ENCODE results near the gene RPL13. TPM values are rescaled to one million over a fixed set of nuclear protein-coding genes. Genes with fewer than 3 reads are reported as not detected.
"Not testable (repeated sequence)": the region's sequence is repeated elsewhere in the genome, so short reads cannot be mapped to it uniquely, and the experiment has no call there.

The RPL13 gene
- polyA plus RNA-seq, 1 donor, result 3,996 TPM

DNA sequence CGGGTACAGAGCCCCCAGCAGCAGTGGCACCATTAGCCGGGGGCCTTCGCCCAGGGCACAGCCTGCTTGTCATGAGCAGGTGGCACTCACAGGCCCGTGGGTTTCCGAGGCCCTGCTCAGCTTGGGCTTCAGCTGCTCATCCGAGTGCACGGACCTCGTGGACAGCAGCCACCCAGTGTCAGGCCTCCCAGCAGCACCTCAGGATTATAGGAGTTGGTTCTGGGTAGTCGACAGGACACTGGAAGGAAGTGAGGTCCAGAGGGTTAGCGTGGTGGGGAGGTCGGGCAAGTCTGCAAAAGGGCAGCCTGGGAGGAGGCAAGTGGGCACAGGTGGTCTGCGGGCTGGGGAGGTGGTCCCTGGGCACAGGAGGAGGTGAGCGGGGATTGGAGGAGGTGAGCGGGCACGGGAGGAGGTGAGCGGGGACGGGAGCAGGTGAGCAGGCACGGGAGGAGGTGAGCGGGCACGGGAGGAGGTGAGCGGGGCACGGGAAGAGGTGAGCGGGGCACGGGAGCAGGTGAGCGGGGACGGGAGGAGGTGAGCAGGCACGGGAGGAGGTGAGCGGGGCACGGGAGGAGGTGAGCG is 10.0 kb downstream of the RPL13 start:
- Histone ChIP-seq H3K27ac (ENCODE audit: low read length) (no peak overlapping the region), H3K27me3 (ENCODE audit: control insufficient read depth, insufficient read depth, low read length) (peaks cover 22% of the 10 kb centered on the region), H3K9me3 (ENCODE audit: control insufficient read depth, low read depth, low read length) (peaks cover 2% of the 10 kb centered on the region), H3K36me3 (ENCODE audit: control insufficient read depth, insufficient read depth, low read length) (no peaks in the 10 kb centered on the region), H3K4me3 (ENCODE audit: low read length) (no peak overlapping the region), H3K4me1 (ENCODE audit: control insufficient read depth, insufficient read depth, low read length) (peaks cover 37% of the 10 kb centered on the region)
- no CpG with 5 or more reads among the region's 30 CpGs for WGBS (ENCODE audit: insufficient coverage, low lambda C conversion rate)
- no peak for DNase-seq

GRCh38 chr16:89570983-89571598 is 10.6 kb downstream of the RPL13 start:
- not testable (repeated sequence) for H3K4me3 ChIP-seq (ENCODE audit: low read length); H3K36me3 ChIP-seq (ENCODE audit: control insufficient read depth, insufficient read depth, low read length); H3K27ac ChIP-seq (ENCODE audit: low read length); H3K9me3 ChIP-seq (ENCODE audit: control insufficient read depth, low read depth, low read length); DNase-seq
- H3K27me3 ChIP-seq (ENCODE audit: control insufficient read depth, insufficient read depth, low read length), result peaks cover 26% of the 10 kb centered on the region
- H3K4me1 ChIP-seq (ENCODE audit: control insufficient read depth, insufficient read depth, low read length), result peaks cover 31% of the 10 kb centered on the region
- 80% methylated on average over 2 of the region's 36 CpGs for WGBS (ENCODE audit: insufficient coverage, low lambda C conversion rate)

GRCh38 chr16:89571636-89572035 is 11.2 kb downstream of the RPL13 start:
- H3K4me1 ChIP-seq (ENCODE audit: control insufficient read depth, insufficient read depth, low read length), result peaks cover 26% of the 10 kb centered on the region
- no peak for DNase-seq
- H3K9me3 ChIP-seq (ENCODE audit: control insufficient read depth, low read depth, low read length), result peaks cover 7% of the 10 kb centered on the region
- H3K27ac ChIP-seq (ENCODE audit: low read length), result no peak overlapping the region
- no peak overlapping the region for H3K4me3 ChIP-seq (ENCODE audit: low read length)
- H3K36me3 ChIP-seq (ENCODE audit: control insufficient read depth, insufficient read depth, low read length), result no peaks in the 10 kb centered on the region
- peaks cover 32% of the 10 kb centered on the region for H3K27me3 ChIP-seq (ENCODE audit: control insufficient read depth, insufficient read depth, low read length)
- no CpG with 5 or more reads among the region's 18 CpGs for WGBS (ENCODE audit: insufficient coverage, low lambda C conversion rate)

DNA sequence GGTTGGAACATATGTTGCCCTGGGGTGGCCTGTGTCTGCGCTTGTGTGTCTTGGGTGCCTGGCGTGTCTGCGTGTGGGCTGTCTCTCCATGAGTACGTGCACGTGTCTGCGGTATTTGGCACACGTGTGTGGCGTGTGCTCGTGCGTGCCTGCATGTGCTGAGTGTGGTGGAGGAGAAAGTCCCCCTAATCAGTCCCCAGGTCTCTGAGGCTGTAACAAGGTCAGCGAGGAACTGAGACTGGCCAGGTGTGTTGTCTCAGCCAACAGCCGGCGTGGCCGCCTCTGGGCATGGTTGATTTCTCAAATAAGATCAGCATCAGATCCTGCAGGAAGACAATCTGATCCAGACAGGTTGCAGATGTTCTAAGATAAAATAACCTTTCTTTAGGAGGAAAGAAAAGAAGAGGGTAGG is 11.6 kb downstream of the RPL13 start:
- WGBS (ENCODE audit: insufficient coverage, low lambda C conversion rate), result no CpG with 5 or more reads among the region's 14 CpGs
- Histone ChIP-seq H3K27me3 (ENCODE audit: control insufficient read depth, insufficient read depth, low read length) (peaks cover 36% of the 10 kb centered on the region), H3K4me3 (ENCODE audit: low read length) (no peak overlapping the region)

DNA sequence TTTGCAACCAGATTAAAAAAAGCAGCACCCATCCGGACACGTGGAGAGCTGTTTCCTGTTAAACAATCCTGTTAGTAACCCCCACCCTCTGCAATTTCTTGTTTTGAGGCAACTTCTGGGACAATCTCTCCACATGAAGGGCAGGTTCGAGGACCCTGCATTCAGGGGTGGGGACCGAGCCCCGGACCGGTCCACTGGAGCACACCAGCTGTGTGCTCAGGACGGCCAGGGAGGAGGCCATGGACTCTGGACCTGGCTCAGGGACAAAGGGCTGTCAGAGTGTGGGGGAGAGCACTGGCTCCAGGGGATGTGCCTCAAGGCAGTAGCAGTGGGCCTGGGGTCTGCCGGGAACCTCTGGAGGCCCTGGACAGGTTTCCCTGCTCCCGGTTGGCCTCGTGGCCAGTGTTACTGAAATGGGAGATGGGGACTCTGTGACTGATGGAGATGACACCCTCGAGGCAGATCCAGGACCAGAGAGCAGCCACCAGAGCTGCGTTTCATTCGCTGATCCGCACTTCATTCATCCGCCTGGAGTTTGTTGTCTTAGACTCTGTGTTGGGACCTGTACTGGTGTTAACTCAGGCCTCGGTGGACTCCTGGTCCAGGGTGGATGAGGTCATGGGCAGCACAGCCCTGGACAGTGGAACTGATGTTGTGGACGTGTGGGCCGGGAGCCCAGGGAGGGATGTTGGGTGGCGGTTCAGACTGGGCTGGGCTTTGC is 12.2 kb downstream of the RPL13 start:
- Histone ChIP-seq H3K9me3 (ENCODE audit: control insufficient read depth, low read depth, low read length) (peaks cover 12% of the 10 kb centered on the region), H3K4me3 (ENCODE audit: low read length) (no peak overlapping the region), H3K36me3 (ENCODE audit: control insufficient read depth, insufficient read depth, low read length) (no peaks in the 10 kb centered on the region), H3K4me1 (ENCODE audit: control insufficient read depth, insufficient read depth, low read length) (peaks cover 26% of the 10 kb centered on the region), H3K27me3 (ENCODE audit: control insufficient read depth, insufficient read depth, low read length) (peaks cover 39% of the 10 kb centered on the region), H3K27ac (ENCODE audit: low read length) (no peak overlapping the region)
- peak in 1 of 2 donors; percentile 61 for DNase-seq
- no CpG with 5 or more reads among the region's 19 CpGs for WGBS (ENCODE audit: insufficient coverage, low lambda C conversion rate)

More for the DNA sequence above, 11.6 kb downstream of the RPL13 start:
- Histone ChIP-seq H3K36me3 (ENCODE audit: control insufficient read depth, insufficient read depth, low read length) (no peaks in the 10 kb centered on the region), H3K27ac (ENCODE audit: low read length) (no peak overlapping the region), H3K4me1 (ENCODE audit: control insufficient read depth, insufficient read depth, low read length) (peaks cover 26% of the 10 kb centered on the region), H3K9me3 (ENCODE audit: control insufficient read depth, low read depth, low read length) (peaks cover 11% of the 10 kb centered on the region)
- DNase-seq, result no peak

- H3K4me1 ChIP-seq (ENCODE audit: control insufficient read depth, insufficient read depth, low read length), result peaks cover 26% of the 10 kb centered on the region
- H3K27me3 ChIP-seq (ENCODE audit: control insufficient read depth, insufficient read depth, low read length), result peaks cover 40% of the 10 kb centered on the region
- whole genome bisulfite sequencing (ENCODE audit: insufficient coverage, low lambda C conversion rate), result no CpG with 5 or more reads among the region's 31 CpGs
- no peak for DNase-seq
- H3K4me3 ChIP-seq (ENCODE audit: low read length), result no peak overlapping the region
- no peak overlapping the region for H3K27ac ChIP-seq (ENCODE audit: low read length)
- H3K9me3 ChIP-seq (ENCODE audit: control insufficient read depth, low read depth, low read length), result peaks cover 12% of the 10 kb centered on the region
- H3K36me3 ChIP-seq (ENCODE audit: control insufficient read depth, insufficient read depth, low read length), result no peaks in the 10 kb centered on the region
These were observed 13.6 kb downstream of the RPL13 start for GRCh38 chr16:89573826-89574680.

- WGBS (ENCODE audit: insufficient coverage, low lambda C conversion rate), result no CpG with 5 or more reads among the region's 55 CpGs
- Histone ChIP-seq H3K4me3 (ENCODE audit: low read length) (peak overlapping the region; percentile 26), H3K27me3 (ENCODE audit: control insufficient read depth, insufficient read depth, low read length) (peaks cover 37% of the 10 kb centered on the region), H3K4me1 (ENCODE audit: control insufficient read depth, insufficient read depth, low read length) (peaks cover 26% of the 10 kb centered on the region), H3K9me3 (ENCODE audit: control insufficient read depth, low read depth, low read length) (peaks cover 18% of the 10 kb centered on the region), H3K27ac (ENCODE audit: low read length) (no peak overlapping the region), H3K36me3 (ENCODE audit: control insufficient read depth, insufficient read depth, low read length) (no peaks in the 10 kb centered on the region)
- DNase-seq, result peak; percentile 74
These were observed 14.3 kb downstream of the RPL13 start for GRCh38 chr16:89574681-89575246.

- Histone ChIP-seq H3K36me3 (ENCODE audit: control insufficient read depth, insufficient read depth, low read length) (no peaks in the 10 kb centered on the region), H3K4me1 (ENCODE audit: control insufficient read depth, insufficient read depth, low read length) (peaks cover 26% of the 10 kb centered on the region), H3K27me3 (ENCODE audit: control insufficient read depth, insufficient read depth, low read length) (peaks cover 37% of the 10 kb centered on the region), H3K4me3 (ENCODE audit: low read length) (peak within 1 kb of the TSS; percentile 26), H3K9me3 (ENCODE audit: control insufficient read depth, low read depth, low read length) (peaks cover 18% of the 10 kb centered on the region), H3K27ac (ENCODE audit: low read length) (no peak within 1 kb of the TSS)
- no CpG with 5 or more reads among the region's 103 CpGs for WGBS (ENCODE audit: insufficient coverage, low lambda C conversion rate)
- peak in 1 of 2 donors; percentile 27 for DNase-seq
These were observed 15.0 kb downstream of the RPL13 start, which contains the start of gene CPNE7 for GRCh38 chr16:89575247-89576152. Gene CPNE7, plus strand, starts transcription at chr16:89575758. Its CDS starts 140 bp downstream, at chr16:89575898.

All from large intestine (tissue), 3 donors.